Bronchial epithelial cell (primary cell): Measurements from ENCODE around the gene GALNT11. TPM values are rescaled to one million over a fixed set of nuclear protein-coding genes. Genes with fewer than 3 reads are reported as not detected.

Experiments used
- DNase-seq: peaks from one replicate; pipeline ENCODE4 v3.0.0-alpha.2; 2010; ENCODE audit warnings: low read depth
- FAIRE-seq: peaks from 2 replicates; lab custom pipeline; 2011; peaks lifted over from hg19 to GRCh38; lab: Jason Lieb, UNC
- H3K27me3 ChIP-seq: 2 replicates; pipeline ENCODE4 v1.5.1; 2011; ENCODE audit warnings: low read length; ENCODE audit not compliant: control insufficient read depth, insufficient read depth
- H3K36me3 ChIP-seq: 2 replicates; pipeline ENCODE4 v1.5.1; 2011; ENCODE audit warnings: low read length; ENCODE audit not compliant: control insufficient read depth, insufficient read depth
- H3K4me3 ChIP-seq: 2 replicates; pipeline ENCODE4 v1.5.1; 2011; ENCODE audit warnings: mild to moderate bottlenecking, low read depth, low read length, control low read depth
- CTCF ChIP-seq: IDR thresholded peaks from 2 replicates; pipeline ENCODE4 v1.5.1; 2011; ENCODE audit warnings: mild to moderate bottlenecking, moderate library complexity, low read length, control low read depth, inconsistent platforms; ENCODE audit not compliant: insufficient read depth, severe bottlenecking
- total RNA-seq: library from RNA; depleted of rRNA; stranded (reverse); fragments of >200 nt; gene quantifications from 2 replicates; pipeline ENCODE4 v1.2.1, GENCODE V29; 2014

Gene GALNT11
- total RNA-seq, 1 donor from 2014 or later: 31.9 TPM

- H3K27me3 ChIP-seq: no peaks in the 10 kb centered on the region
- no peak for DNase-seq
- H3K4me3 ChIP-seq: no peak overlapping the region
- H3K36me3 ChIP-seq: peaks cover 21% of the 10 kb centered on the region
- no peak for FAIRE-seq
- TF ChIP-seq CTCF: no peak
Observed at GRCh38 chr7:152130658-152131590, 105.5 kb downstream of the GALNT11 start.

GRCh38 chr7:152131981-152132494 lies 106.6 kb downstream of the GALNT11 start:
- TF ChIP-seq CTCF: no peak
- H3K4me3 ChIP-seq: no peak overlapping the region
- peaks cover 20% of the 10 kb centered on the region for H3K36me3 ChIP-seq
- no peaks in the 10 kb centered on the region for H3K27me3 ChIP-seq
- no peak for DNase-seq
- no peak for FAIRE-seq

DNA sequence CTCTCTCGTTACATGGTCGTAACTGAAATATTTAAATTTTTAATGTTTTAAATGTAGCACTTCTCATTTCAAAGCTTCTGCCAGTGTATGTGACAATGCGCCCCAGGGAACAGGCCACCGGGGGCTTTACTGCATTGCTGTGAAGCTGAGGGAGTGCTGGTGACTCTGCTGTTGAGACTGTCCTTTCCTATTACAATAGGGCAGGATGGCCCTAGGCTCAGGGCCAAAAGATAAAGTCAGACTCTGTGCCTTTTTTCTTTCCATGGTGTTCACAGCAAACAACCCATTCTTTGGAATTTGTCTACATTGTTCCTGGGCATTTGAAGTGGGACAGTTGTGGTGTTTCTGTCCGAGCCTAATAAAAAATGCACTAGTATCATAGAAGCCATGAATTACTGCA lies 107.3 kb downstream of the GALNT11 start:
- H3K27me3 ChIP-seq: no peaks in the 10 kb centered on the region
- TF ChIP-seq CTCF: no peak
- H3K4me3 ChIP-seq: no peak overlapping the region
- H3K36me3 ChIP-seq: peaks cover 19% of the 10 kb centered on the region
- DNase-seq (no peak), FAIRE-seq (no peak)

GRCh38 chr7:152133804-152134203 lies 108.3 kb downstream of the GALNT11 start:
- no peak for TF ChIP-seq CTCF
- Histone ChIP-seq H3K36me3 (peaks cover 22% of the 10 kb centered on the region), H3K27me3 (no peaks in the 10 kb centered on the region), H3K4me3 (no peak overlapping the region)
- FAIRE-seq (no peak), DNase-seq (no peak)

- peaks cover 18% of the 10 kb centered on the region for H3K36me3 ChIP-seq
- no peak for FAIRE-seq
Observed at GRCh38 chr7:152136686-152137085, 111.2 kb downstream of the GALNT11 start.

More at GRCh38 chr7:152136686-152137085, 111.2 kb downstream of the GALNT11 start:
- DNase-seq: no peak
- no peak overlapping the region for H3K4me3 ChIP-seq
- no peaks in the 10 kb centered on the region for H3K27me3 ChIP-seq
- no peak for TF ChIP-seq CTCF
